SH-SY5Y (cell line): ENCODE data around the gene EIF3A.

ENCODE experiments used
- GATA2 ChIP-seq: IDR thresholded peaks from 2 replicates; pipeline ENCODE4 v1.6.1; 2011; ENCODE audit warnings: mild to moderate bottlenecking, low read depth, low read length
- GATA3 ChIP-seq: IDR thresholded peaks from 2 replicates; pipeline ENCODE4 v1.6.1; 2011; ENCODE audit warnings: low read depth, mild to moderate bottlenecking, low read length, moderate library complexity

EIF3A gene

DNA sequence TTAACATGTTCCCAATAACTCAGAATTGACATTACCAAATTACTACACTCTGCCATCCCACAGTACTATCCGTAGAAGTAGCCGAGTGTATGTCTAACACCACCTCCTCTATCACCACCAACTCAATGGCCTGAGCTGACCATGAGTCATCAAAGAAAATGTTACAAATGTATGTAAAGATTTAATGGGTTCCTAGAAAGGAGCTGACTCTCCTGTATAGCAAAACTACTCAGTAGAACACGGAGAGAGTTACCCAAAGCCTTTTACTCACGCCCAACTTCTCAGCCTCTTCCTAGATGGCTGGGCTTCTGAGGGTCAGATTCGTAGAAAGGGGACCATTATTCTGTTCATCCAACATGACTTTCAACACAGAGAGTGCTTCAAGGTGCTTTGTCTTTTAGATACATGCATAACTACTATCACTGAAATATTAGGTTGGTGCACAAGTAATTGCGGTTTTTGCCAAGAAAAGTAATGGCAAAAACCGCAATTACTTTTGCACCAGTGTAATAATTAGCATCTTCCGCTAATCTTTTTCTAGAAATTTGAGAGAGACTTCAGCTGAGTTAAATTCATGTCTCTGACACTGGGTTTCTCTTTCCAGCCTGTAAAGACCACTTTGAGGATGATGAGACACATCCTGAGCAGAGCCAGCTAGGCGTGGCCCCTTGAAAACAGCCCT lies 75.1 kb downstream of the EIF3A start:
- no peak for TF ChIP-seq GATA3
- no peak for TF ChIP-seq GATA2

DNA sequence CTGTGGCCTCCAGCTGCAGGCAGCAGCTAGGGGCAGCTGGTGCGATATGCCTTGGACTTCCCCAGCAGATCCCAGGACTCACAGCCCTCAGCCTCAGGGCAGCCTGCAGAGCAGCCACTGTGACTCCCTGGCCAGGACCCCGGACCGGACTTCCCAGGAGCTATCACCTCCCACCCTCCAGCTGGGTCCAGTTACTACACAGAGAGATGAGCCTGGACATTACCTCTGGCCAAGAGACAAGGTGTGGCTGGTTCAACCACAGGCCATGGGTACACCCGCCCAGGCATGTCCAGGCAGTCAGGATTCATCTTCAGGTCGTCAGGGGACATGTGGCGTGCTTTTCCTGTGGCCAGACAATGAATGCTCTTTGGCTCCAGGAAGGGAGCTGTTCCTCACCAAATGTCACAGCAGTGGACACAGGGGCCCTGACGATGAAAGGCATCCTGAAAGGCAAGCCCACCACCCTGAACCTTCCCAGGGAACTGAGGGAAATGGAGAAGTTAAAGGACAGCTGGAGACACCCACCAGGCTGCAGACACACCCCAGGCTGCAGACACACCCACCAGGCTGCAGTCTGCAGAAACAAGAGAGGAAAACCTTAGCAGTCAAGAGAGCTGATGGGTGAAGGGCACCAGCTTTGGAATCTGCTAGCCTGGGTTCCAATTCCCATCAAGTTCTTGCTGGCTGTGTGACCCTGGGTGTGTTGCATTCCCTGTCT lies 76.9 kb downstream of the EIF3A start:
- TF ChIP-seq GATA3 (no peak), GATA2 (no peak)

GRCh38 chr10:119001717-119002500 lies 78.7 kb downstream of the EIF3A start:
- TF ChIP-seq GATA2 (no peak), GATA3 (no peak)

DNA sequence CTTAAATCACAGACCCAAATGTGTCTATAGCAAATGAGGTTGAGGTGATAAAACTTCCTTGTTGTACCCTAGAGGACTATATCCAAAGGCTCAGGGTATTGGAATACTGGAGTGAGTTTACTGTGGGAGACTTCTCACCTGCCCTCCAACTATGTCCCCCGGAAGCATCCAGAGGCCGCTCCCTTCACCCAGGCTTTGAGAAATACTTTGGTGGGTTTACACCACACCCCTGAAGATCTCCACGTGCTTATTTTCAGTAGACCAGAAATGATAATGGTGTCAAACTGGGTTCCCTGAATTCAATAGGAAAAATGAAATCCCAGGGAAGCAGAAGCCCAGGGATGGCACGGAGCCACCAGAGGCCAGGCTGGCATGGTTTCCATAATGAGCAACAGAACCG lies 82.4 kb downstream of the EIF3A start:
- TF ChIP-seq GATA3 (no peak), GATA2 (no peak)

DNA sequence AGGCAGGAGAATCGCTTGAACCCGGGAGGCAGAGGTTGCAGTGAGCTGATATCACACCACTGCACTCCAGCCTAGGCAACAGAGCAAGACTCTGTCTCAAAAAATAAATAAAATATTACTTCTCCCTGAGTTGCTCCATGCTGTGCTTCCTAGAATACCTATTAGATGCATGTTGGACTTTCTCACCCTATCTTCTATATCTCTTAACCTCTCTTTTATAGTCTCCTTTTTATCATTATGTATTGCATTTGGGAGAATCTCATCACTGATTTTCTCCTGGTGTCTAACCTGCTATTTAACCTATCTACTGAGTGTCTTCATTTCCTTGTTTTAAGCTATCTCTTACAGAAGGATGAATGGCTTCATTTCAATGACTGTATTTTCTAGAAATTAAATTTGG lies 83.2 kb downstream of the EIF3A start:
- no peak for TF ChIP-seq GATA3
- TF ChIP-seq GATA2, result no peak

DNA sequence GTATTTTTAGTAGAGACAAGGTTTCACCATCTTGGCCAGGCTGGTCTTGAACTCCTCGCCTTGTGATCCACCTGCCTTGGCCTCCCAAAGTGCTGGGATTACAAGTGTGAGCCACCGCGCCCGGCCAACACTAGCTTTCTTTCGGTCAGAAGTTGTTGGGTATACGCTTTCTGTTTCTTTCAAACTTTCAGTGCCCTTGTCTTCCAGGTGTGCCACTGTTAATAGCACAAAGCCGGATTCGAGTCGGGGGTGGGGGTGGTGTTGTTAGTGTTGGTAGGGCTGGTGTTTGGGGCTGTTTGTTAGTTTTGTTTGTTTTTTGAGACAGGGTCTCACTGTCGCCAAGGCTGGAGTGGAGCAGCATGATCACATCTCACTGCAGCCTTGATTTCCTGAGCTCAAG lies 84.9 kb downstream of the EIF3A start:
- no peak for TF ChIP-seq GATA2
- TF ChIP-seq GATA3, result no peak

DNA sequence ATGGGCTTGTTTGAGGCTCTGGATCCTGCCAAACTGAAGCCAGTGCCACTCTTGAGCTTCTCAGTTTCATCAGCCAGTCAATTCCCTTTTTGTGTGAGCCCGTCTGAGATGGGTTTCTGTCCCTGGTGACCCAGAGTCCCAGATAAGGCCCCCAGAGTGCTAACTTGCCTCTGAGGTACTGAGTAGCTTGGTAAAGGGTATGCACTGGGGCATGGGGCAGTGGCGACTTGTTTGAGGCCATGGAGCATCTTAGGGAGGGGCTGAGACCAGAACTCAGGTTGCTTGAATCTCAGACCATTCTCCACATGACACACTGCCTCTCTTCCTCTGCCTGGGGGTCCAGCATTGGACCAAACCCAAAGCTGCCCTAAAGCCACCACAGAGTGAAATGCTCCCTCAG lies 86.3 kb downstream of the EIF3A start:
- TF ChIP-seq GATA3 (no peak), GATA2 (no peak)

- TF ChIP-seq GATA2 (no peak), GATA3 (no peak)
These were observed 87.4 kb downstream of the EIF3A start for GRCh38 chr10:118993214-118993613.

DNA sequence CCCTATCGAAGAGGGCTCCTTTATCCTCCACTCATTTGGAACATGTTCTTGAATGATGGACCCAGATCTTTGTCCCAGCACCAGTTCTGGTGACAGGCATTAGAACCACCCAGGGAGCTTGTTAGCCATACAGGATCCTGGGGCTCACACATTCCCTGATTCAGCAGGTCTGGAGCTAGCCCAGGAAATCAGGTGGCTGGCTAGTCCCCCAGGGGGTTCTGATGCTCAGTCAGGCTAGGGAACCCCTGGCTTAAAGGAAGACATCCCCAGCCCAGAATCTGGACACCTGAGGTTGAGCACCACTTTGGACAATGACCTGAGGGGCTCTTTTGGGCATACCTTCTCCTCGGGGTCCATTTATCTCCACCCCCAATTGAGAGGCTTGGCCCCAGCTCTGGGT lies 88.1 kb downstream of the EIF3A start:
- no peak for TF ChIP-seq GATA3
- TF ChIP-seq GATA2, result no peak

GRCh38 chr10:118990326-118990725 lies 90.3 kb downstream of the EIF3A start:
- no peak for TF ChIP-seq GATA3

DNA sequence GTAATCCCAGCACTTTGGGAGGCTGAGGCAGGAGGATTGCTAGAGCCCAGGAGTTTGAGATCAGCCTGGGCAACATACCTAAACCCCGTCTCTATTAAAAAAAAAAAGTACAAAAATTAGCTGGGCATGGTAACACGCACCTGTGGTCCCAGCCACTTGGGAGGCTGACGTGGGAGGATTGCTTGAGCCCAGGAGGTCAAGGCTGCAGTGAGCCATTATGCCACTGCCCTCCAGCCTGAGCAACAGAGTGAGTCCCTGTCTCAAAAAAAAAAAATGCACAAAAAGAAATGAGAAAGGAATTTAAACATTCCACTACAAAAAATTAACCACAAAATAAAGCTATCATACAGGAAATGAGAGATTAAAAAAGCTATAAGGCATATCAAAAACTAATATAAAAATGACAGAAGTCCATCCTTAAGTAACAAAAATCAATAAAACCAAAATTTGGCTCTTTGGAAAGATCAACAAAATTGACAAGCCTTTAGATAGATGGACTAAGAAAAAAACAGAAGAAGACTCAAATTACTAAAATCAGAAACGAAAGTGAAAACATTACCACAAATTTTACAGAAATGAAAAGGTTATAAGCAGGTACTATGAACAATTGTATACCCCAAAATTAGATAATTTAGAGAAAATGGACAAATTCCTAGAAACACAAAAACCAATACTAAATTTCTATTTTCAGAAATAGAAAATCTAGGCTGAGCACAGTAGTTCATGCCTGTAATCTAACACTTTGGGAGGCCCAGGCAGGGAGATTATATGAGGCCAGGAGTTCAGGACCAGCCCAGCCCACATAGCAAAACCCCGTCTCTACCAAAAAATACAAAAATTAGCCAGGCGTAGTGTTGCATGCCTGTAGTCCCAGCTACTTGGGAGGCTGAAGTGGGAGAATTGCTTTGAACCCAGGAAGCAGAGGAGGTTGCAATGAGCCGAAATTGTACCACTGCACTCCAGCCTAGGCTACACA lies 93.5 kb downstream of the EIF3A start:
- TF ChIP-seq GATA2, result no peak

GRCh38 chr10:118985576-118985975 lies 95.0 kb downstream of the EIF3A start:
- no peak for TF ChIP-seq GATA2
- TF ChIP-seq GATA3, result no peak
